ENCODE results near the gene CEP350.

The CEP350 gene, protein sequence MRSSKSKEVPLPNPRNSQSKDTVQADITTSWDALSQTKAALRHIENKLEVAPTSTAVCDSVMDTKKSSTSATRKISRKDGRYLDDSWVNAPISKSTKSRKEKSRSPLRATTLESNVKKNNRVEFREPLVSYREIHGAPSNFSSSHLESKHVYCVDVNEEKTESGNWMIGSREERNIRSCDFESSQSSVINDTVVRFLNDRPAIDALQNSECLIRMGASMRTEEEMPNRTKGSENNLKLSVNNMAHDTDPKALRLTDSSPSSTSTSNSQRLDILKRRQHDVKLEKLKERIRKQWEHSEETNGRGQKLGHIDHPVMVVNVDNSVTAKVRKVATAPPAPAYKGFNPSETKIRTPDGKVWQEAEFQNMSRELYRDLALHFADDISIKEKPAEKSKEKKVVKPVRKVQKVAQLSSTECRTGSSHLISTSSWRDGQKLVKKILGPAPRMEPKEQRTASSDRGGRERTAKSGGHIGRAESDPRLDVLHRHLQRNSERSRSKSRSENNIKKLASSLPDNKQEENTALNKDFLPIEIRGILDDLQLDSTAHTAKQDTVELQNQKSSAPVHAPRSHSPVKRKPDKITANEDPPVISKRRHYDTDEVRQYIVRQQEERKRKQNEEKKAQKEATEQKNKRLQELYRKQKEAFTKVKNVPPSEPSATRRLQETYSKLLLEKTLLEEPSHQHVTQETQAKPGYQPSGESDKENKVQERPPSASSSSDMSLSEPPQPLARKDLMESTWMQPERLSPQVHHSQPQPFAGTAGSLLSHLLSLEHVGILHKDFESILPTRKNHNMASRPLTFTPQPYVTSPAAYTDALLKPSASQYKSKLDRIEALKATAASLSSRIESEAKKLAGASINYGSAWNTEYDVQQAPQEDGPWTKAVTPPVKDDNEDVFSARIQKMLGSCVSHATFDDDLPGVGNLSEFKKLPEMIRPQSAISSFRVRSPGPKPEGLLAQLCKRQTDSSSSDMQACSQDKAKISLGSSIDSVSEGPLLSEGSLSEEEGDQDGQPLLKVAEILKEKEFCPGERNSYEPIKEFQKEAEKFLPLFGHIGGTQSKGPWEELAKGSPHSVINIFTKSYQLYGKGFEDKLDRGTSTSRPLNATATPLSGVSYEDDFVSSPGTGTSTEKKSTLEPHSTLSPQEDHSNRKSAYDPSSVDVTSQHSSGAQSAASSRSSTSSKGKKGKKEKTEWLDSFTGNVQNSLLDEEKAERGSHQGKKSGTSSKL (N-terminal part only)

GRCh38 chr1:179954493-179955286 is at the start of gene CEP350:
Gene CEP350, plus strand, starts transcription at chr1:179954810. Its CDS starts 31,372 bp downstream, at chr1:179986182.
- DNase-seq (ENCODE audit: low read depth in 2 of 2), result peak; percentile 93 to 94

- DNase-seq (ENCODE audit: low read depth in 2 of 2), result no peak
Observed at GRCh38 chr1:179910934-179911333, 43.7 kb upstream of the CEP350 start.

DNA sequence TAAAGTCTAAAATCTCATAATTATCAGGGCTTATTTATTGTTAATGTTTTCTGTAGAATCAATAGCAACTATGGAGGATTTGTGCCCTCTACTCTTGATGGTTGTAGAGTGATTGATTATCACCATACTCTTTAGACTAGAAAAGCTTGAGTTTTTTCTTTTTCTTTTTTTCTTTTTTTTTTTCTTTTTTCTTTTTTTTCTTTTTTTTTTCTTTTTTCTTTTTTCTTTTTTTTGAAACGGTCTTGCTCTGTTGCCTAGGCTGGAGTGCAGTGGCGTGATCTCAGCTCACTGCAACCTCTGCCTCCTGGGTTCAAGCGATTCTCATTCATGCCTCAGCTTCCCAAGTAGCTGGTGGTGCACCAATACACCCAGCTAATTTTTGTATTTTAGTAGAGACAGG is 42.8 kb upstream of the CEP350 start:
- no peak for DNase-seq (ENCODE audit: low read depth in 2 of 2)

DNA sequence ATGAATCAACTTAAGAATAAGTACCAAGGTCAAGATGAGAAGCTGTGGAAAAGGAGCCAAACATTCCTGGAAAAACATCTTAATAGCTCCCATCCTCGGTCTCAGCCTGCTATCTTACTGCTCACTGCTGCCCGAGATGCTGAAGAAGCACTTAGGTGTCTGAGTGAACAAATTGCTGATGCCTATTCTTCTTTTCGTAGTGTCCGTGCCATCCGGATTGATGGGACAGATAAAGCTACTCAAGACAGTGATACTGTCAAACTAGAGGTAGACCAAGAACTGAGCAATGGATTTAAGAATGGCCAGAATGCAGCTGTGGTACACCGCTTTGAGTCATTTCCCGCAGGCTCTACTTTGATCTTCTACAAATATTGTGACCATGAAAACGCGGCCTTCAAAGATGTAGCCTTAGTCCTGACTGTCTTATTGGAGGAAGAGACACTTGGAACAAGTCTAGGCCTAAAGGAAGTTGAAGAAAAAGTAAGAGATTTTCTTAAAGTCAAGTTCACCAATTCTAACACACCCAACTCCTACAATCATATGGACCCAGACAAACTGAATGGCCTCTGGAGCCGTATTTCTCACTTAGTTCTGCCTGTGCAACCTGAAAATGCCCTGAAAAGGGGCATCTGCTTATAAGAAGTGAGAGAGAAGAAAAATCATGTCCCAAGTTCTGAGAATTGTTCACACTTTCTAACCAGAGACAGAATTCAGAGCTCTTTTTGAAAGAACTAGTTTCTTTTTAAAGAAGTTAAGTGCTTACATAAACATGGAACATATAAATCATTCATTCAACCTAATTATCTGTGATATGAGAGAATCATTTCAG is 36.8 kb upstream of the CEP350 start:
- no peak for DNase-seq (ENCODE audit: low read depth in 2 of 2)

- DNase-seq (ENCODE audit: low read depth in 2 of 2), result no peak
Observed at GRCh38 chr1:179921472-179921871, 33.1 kb upstream of the CEP350 start.

GRCh38 chr1:179921981-179922872 is 32.4 kb upstream of the CEP350 start:
- DNase-seq (ENCODE audit: low read depth in 2 of 2), result no peak

GRCh38 chr1:179923029-179923428 is 31.6 kb upstream of the CEP350 start:
- DNase-seq (ENCODE audit: low read depth in 2 of 2), result no peak

DNA sequence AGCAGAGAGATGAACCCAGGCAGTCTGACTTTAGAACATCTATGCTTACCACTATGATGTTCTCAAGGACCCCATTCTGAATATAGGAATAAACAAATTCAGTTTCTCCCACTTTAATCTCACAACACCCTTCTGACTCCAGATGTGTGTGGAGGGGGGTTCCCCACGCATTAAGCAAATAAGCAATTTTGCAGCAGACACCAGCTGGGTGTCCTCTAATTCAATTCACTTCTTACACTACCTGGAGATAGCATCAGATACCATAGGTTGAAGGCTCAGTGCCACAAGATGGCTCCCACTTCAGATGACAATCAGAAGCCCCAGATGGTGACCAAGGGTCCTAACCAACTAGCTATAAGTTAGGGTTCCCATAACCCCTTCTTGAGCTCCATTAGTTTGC is 30.3 kb upstream of the CEP350 start:
- no peak for DNase-seq (ENCODE audit: low read depth in 2 of 2)

DNA sequence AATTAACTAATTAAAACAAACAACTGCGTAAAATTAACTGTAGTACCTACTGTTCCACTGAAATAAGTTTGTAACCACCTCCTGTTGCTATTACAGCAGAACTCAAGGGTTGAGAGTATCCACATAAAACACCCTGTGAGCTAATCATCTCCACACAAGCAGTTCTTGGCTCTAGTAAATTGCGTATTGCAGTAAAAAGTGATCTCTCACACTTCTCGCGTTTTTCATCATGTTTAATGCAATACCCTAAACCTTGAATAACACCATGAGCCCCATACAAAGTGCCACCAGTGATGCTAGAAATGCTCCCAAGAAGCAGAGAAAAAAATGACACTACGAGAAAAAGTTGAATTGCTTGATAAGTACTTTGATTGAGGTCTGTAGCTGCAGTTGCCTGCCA is 29.3 kb upstream of the CEP350 start:
- DNase-seq (ENCODE audit: low read depth in 2 of 2), result no peak

DNA sequence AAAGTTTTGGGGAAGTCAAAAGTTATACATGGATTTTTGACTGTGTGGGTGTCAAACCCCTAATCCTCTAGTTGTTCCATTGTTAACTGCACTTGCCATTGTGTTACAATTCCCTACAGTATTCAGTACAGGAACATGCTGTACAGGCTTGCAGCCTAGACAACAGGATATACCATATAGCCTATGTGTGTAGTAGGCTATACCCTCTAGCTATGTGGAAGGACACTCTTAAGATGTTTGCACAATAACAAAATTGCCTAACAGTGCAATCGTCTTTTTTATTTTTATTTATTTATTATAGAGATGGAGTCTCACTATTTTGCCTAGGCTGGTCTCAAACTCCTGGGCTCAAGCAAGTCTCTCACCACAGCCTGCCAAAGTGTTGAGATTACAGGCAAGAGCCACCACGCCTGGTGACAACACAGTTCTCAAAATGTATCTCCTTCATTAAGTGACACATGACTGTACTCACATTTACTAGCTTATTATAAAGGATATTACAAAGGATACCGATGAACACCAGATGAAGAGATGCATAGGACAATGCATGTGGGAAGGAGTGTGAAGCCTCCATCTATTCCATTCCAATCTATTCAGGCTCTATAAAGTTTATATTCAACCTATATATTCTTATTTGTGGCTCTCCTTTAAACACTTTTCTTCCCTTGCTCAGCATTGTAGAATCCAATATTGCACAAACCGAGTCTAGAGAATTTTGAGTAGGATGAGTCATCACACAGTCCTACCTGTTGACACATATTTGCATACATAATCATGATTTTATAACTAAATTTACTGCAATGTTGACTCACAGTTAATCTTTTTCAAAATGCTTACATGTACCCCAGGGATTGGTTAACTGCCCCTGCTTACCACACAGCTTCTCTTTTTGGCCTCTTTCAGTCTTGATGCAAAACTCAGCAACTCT is 28.4 kb upstream of the CEP350 start:
- no peak for DNase-seq (ENCODE audit: low read depth in 2 of 2)

DNA sequence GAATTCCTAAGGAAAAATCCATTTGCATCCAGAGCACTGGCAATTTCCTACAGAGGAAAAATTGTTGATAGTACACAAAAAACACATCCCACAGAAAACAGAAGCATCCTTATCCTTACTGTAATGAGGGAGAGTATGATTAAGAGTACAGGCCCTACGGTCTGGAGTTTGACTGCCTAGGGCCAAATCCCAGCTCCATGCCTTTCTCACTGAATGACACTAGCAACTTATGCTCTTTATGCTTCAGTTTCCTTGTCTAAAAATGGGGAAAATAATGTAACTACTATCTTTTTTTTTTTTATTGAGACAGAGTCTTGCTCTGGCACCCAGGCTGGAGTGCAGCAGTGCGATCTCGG is 27.8 kb upstream of the CEP350 start:
- DNase-seq (ENCODE audit: low read depth in 2 of 2), result no peak

DNA sequence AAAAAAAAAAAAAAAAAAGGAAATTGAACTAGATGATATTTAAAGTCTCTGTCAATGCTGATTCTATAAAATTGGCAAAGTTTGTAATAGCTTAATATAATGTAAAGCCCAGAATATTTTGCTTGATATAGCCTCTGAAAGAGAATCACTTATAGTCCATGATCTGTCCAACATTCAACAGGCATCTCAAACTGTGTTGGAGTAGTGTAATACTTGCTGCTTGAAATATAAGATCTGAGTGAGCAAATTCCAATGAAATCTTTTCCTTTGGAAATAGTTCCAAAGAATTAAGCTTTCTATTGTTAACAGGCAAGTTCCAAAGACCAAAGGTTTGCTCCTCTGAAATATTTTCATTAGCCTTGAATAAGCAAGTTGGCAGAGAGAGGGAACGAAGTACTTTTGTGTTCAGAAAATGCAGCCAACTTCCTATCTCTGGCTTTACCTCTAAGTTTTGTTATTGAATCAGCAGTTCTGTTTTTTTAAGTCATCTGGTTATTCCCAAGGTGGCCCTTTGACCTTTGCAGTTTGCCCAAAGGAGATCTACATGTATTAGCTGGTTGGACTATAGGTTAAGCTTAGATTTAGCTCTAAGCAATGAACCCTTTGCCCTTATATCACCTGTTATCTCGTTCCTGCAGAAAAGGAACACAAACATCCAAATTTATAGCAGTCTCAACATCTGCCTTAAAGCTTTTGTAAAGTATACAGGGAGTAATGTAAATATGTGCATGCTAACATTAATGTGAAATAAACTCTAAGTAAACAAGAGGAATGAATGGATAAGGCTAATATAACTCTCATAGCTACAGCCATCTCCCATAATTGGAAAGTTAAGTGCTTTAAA is 24.4 kb upstream of the CEP350 start:
- DNase-seq (ENCODE audit: low read depth in 2 of 2), result no peak

DNA sequence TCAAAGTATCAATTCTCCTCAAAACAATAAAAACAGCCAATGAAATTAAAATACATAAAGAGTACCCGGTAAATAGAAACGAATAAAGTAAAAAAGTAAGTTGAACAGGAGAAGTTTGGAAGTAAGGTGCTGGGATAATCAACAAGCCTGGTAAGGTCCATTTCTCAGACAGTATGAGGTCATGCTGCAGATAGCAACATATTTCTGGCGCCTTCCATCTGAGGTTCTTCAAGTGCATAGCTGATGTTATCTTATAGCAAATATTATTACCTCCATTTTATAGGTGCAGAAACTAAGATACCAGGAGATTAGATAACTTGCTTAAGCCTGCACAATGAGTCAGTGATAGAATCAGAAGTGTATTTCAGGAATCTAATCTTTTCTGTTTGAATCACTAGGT is 23.7 kb upstream of the CEP350 start:
- DNase-seq (ENCODE audit: low read depth in 2 of 2), result no peak

GRCh38 chr1:179933219-179933618 is 21.4 kb upstream of the CEP350 start:
- DNase-seq (ENCODE audit: low read depth in 2 of 2), result no peak

- no peak for DNase-seq (ENCODE audit: low read depth in 2 of 2)
Observed at GRCh38 chr1:179935909-179936496, 18.6 kb upstream of the CEP350 start.

GRCh38 chr1:179937668-179938254 is 16.8 kb upstream of the CEP350 start:
- DNase-seq (ENCODE audit: low read depth in 2 of 2), result no peak

- DNase-seq (ENCODE audit: low read depth in 2 of 2), result no peak
Observed at GRCh38 chr1:179938752-179939151, 15.9 kb upstream of the CEP350 start.

Measured in stimulated activated CD8-positive, alpha-beta memory T cell treated with anti-CD3 and anti-CD28 coated beads, Interleukin-7, amount 100 ng/mL, for 1 hour (primary cell).